ENCODE data around the gene NAALADL1.

NAALADL1 gene

DNA sequence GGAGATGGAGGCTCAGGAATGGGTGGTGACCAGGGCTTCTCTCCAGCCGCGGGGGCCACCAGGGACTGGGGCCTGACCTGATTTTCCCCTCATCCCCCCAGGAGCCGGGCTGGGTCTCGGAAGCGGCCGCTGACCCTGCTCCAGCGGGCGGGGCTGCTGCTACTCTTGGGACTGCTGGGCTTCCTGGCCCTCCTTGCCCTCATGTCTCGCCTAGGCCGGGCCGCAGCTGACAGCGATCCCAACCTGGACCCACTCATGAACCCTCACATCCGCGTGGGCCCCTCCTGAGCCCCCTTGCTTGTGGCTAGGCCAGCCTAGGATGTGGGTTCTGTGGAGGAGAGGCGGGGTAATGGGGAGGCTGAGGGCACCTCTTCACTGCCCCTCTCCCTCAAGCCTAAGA is 29.5 kb upstream of the NAALADL1 start:
- no peaks in the 10 kb centered on the region for H3K27me3 ChIP-seq (ENCODE audit: control insufficient read depth, low read length)
- no peaks in the 10 kb centered on the region for H3K9me3 ChIP-seq (ENCODE audit: control insufficient read depth, insufficient read depth, low read length)
- no peaks in the 10 kb centered on the region for H3K9me2 ChIP-seq (replicated peaks; ENCODE audit: control insufficient read depth, low read length)
- H3K36me3 ChIP-seq (ENCODE audit: control insufficient read depth, low read length) = peaks cover 36% of the 10 kb centered on the region
- H3K4me1 ChIP-seq (ENCODE audit: control insufficient read depth, low read length) = peaks cover 17% of the 10 kb centered on the region
- H4K20me1 ChIP-seq (ENCODE audit: control insufficient read depth, insufficient read depth, low read depth, low read length) = no peaks in the 10 kb centered on the region
- H3K4me2 ChIP-seq (ENCODE audit: low read length) = no peak overlapping the region
- peaks cover 8% of the 10 kb centered on the region; the same call in 1 of the 2 replicates for H3F3A ChIP-seq (ENCODE audit: control insufficient read depth, insufficient read depth)
- TF ChIP-seq EZH2phosphoT487 (IDR thresholded peaks at IDR 0.05; ENCODE audit: borderline replicate concordance, low read length) = no peak
- TF ChIP-seq, protein P1, sequence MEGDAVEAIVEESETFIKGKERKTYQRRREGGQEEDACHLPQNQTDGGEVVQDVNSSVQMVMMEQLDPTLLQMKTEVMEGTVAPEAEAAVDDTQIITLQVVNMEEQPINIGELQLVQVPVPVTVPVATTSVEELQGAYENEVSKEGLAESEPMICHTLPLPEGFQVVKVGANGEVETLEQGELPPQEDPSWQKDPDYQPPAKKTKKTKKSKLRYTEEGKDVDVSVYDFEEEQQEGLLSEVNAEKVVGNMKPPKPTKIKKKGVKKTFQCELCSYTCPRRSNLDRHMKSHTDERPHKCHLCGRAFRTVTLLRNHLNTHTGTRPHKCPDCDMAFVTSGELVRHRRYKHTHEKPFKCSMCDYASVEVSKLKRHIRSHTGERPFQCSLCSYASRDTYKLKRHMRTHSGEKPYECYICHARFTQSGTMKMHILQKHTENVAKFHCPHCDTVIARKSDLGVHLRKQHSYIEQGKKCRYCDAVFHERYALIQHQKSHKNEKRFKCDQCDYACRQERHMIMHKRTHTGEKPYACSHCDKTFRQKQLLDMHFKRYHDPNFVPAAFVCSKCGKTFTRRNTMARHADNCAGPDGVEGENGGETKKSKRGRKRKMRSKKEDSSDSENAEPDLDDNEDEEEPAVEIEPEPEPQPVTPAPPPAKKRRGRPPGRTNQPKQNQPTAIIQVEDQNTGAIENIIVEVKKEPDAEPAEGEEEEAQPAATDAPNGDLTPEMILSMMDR (IDR thresholded peaks at IDR 0.05; ENCODE audit: low read depth, low read length, poor library complexity, severe bottlenecking) = no peak
- H3K79me2 ChIP-seq (ENCODE audit: control insufficient read depth, low read length) = peaks cover 25% of the 10 kb centered on the region
- no peak overlapping the region for H3K4me3 ChIP-seq (ENCODE audit: low read length)
- no peak overlapping the region for H3K27ac ChIP-seq (ENCODE audit: low read depth, low read length)

DNA sequence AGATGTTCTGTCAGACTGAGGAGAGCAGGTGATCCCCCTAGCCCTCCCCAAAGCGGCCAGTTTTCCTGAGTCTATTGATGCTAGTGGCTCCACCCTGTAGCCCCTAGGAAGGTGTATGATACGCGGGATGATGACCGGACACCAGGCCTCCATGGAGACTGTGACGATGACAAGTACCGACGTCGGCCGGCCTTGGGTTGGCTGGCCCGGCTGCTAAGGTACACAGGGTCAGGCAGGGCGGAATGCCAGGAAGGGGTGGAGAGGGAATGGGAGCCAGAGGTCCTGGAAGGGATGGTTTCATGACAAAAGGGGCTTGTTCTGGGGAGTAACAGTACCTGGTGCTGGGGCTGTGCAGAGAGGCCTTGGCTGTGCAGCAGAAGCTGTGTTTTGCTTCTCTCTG is 28.9 kb upstream of the NAALADL1 start:
- Histone ChIP-seq H3K9me3 (ENCODE audit: control insufficient read depth, insufficient read depth, low read length) (no peaks in the 10 kb centered on the region), H3F3A (ENCODE audit: control insufficient read depth, insufficient read depth) (peaks cover 6% of the 10 kb centered on the region; the same call in 1 of the 2 replicates), H3K4me3 (ENCODE audit: low read length) (no peak overlapping the region), H3K27me3 (ENCODE audit: control insufficient read depth, low read length) (no peaks in the 10 kb centered on the region), H3K36me3 (ENCODE audit: control insufficient read depth, low read length) (peaks cover 42% of the 10 kb centered on the region), H3K27ac (ENCODE audit: low read depth, low read length) (no peak overlapping the region), H3K4me1 (ENCODE audit: control insufficient read depth, low read length) (peaks cover 17% of the 10 kb centered on the region), H3K4me2 (ENCODE audit: low read length) (no peak overlapping the region), H3K9me2 (replicated peaks; ENCODE audit: control insufficient read depth, low read length) (no peaks in the 10 kb centered on the region), H3K79me2 (ENCODE audit: control insufficient read depth, low read length) (peaks cover 31% of the 10 kb centered on the region), H4K20me1 (ENCODE audit: control insufficient read depth, insufficient read depth, low read depth, low read length) (no peaks in the 10 kb centered on the region)
- TF ChIP-seq, protein P1 (IDR thresholded peaks at IDR 0.05; ENCODE audit: low read depth, low read length, poor library complexity, severe bottlenecking) = no peak
- no peak for TF ChIP-seq EZH2phosphoT487 (IDR thresholded peaks at IDR 0.05; ENCODE audit: borderline replicate concordance, low read length)

DNA sequence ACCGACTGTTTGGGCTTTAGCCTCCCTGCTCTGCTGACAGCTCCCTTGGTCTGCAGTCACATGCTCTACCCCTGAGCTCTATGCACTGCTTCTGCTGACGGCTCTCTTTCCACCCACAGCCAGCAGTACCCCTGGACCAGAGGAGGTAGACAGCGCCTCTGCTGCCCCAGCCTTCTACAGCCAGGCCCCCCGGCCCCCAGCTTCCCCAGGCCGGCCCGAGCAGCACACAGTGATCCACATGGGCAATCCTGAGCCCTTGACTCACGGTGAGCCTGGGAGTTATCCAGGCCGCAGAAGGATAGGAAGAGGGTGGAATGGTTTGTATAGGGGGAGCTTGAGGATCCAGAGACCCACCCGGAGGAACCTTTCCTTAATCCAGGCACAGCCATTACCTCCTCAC is 28.5 kb upstream of the NAALADL1 start:
- Histone ChIP-seq H4K20me1 (ENCODE audit: control insufficient read depth, insufficient read depth, low read depth, low read length) (no peaks in the 10 kb centered on the region), H3K79me2 (ENCODE audit: control insufficient read depth, low read length) (peaks cover 35% of the 10 kb centered on the region), H3K27ac (ENCODE audit: low read depth, low read length) (no peak overlapping the region), H3F3A (ENCODE audit: control insufficient read depth, insufficient read depth) (0 out of 2 replicates have a peak, but pooled peaks cover 2% of the 10 kb centered on the region), H3K9me2 (replicated peaks; ENCODE audit: control insufficient read depth, low read length) (no peaks in the 10 kb centered on the region), H3K9me3 (ENCODE audit: control insufficient read depth, insufficient read depth, low read length) (no peaks in the 10 kb centered on the region), H3K4me1 (ENCODE audit: control insufficient read depth, low read length) (peaks cover 22% of the 10 kb centered on the region), H3K36me3 (ENCODE audit: control insufficient read depth, low read length) (peaks cover 46% of the 10 kb centered on the region), H3K4me2 (ENCODE audit: low read length) (no peak overlapping the region), H3K4me3 (ENCODE audit: low read length) (no peak overlapping the region), H3K27me3 (ENCODE audit: control insufficient read depth, low read length) (no peaks in the 10 kb centered on the region)
- TF ChIP-seq EZH2phosphoT487 (IDR thresholded peaks at IDR 0.05; ENCODE audit: borderline replicate concordance, low read length) = no peak
- TF ChIP-seq, protein P1 (IDR thresholded peaks at IDR 0.05; ENCODE audit: low read depth, low read length, poor library complexity, severe bottlenecking) = no peak
